GM11168 (cell line): Measurements from ENCODE around the gene ALDH6A1.
"Not testable (repeated sequence)": the region's sequence is repeated elsewhere in the genome, so short reads cannot be mapped to it uniquely, and the experiment has no call there.

Experiments used
- in situ Hi-C: fragments of 300-500 bp; cut with MboI; formaldehyde crosslinking; loops from one replicate; pipeline ENCODE4 v1.12.0; 2022; ENCODE audit warnings: low sequenced_read_pairs; ENCODE audit not compliant: unreplicated experiment

Gene ALDH6A1

GRCh38 chr14:74084277-74085046 lies at the start of gene ALDH6A1, which contains the start of gene LIN52:
Gene ALDH6A1 (minus strand): TSS chr14:74084453. CDS start chr14:74084394, 59 bp downstream.
Gene LIN52 (plus strand): TSS chr14:74084956. CDS start chr14:74084975, 19 bp downstream.
- in situ Hi-C loops: no loop called here

- in situ Hi-C loops: no loop called here
Observed at GRCh38 chr14:74127634-74128033, 43.4 kb upstream of the ALDH6A1 start.

- in situ Hi-C loops: no loop called here
Observed at GRCh38 chr14:74126315-74127013, 42.2 kb upstream of the ALDH6A1 start.

GRCh38 chr14:74125487-74125886 lies 41.2 kb upstream of the ALDH6A1 start:
- in situ Hi-C loops: not testable (repeated sequence)

- in situ Hi-C loops: loop anchor here (10.0 kb wide), 1 partner anchor 143 kb away; no protein-coding TSS in a partner anchor
Observed at GRCh38 chr14:74111395-74112216, 27.4 kb upstream of the ALDH6A1 start.

- in situ Hi-C loops: no loop called here
Observed at GRCh38 chr14:74109369-74109768, 25.1 kb upstream of the ALDH6A1 start.

GRCh38 chr14:74105381-74105780 lies 21.1 kb upstream of the ALDH6A1 start:
- in situ Hi-C loops: no loop called here

GRCh38 chr14:74089251-74090020 lies 5.2 kb upstream of the ALDH6A1 start:
- in situ Hi-C loops: no loop called here

GRCh38 chr14:74085828-74086227 lies 1.6 kb upstream of the ALDH6A1 start:
- in situ Hi-C loops: no loop called here

- in situ Hi-C loops: no loop called here
Observed at GRCh38 chr14:74085047-74085637, 889 bp upstream of the ALDH6A1 start.

GRCh38 chr14:74083784-74084276 lies 423 bp downstream of the ALDH6A1 start:
- in situ Hi-C loops: no loop called here

- in situ Hi-C loops: no loop called here
Observed at GRCh38 chr14:74083161-74083560, 1.1 kb downstream of the ALDH6A1 start.

- in situ Hi-C loops: no loop called here
Observed at GRCh38 chr14:74081491-74081890, 2.8 kb downstream of the ALDH6A1 start.

GRCh38 chr14:74080820-74081460 lies 3.3 kb downstream of the ALDH6A1 start:
- in situ Hi-C loops: no loop called here

- in situ Hi-C loops: no loop called here
Observed at GRCh38 chr14:74077401-74077800, 6.9 kb downstream of the ALDH6A1 start.

- in situ Hi-C loops: no loop called here
Observed at GRCh38 chr14:74065746-74066575, 18.3 kb downstream of the ALDH6A1 start.

- in situ Hi-C loops: no loop called here
Observed at GRCh38 chr14:74064883-74065282, 19.4 kb downstream of the ALDH6A1 start.

GRCh38 chr14:74064426-74064825 lies 19.8 kb downstream of the ALDH6A1 start:
- in situ Hi-C loops: no loop called here
